SH-SY5Y (cell line): ENCODE measurements around the gene ITPR3.

Source experiments
- GATA2 ChIP-seq: IDR thresholded peaks from 2 replicates; pipeline ENCODE4 v1.6.1; 2011; ENCODE audit warnings: mild to moderate bottlenecking, low read depth, low read length
- GATA3 ChIP-seq: IDR thresholded peaks from 2 replicates; pipeline ENCODE4 v1.6.1; 2011; ENCODE audit warnings: low read depth, mild to moderate bottlenecking, low read length, moderate library complexity

DNA sequence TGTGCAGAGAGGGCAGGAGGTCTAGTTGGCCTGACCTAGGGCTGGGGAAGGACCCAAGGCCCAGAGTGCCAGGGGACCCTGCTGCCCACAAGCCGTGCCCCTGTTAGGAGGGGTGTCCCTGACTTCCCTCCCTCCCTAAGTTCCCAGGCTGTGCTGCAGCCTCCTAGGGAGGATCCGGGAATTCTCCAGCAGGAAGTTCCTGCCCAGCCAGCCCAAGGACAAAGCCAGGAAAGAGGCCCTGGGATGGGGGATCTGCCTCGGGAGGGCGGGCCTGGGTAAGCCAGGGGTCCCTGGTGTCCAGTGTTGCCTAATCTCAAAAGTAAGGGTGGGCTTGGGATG, 31.8 kb upstream of the ITPR3 start:
- no peak for TF ChIP-seq GATA2
- no peak for TF ChIP-seq GATA3
